ENCODE results near the gene LTB4R2.

Gene LTB4R2

DNA sequence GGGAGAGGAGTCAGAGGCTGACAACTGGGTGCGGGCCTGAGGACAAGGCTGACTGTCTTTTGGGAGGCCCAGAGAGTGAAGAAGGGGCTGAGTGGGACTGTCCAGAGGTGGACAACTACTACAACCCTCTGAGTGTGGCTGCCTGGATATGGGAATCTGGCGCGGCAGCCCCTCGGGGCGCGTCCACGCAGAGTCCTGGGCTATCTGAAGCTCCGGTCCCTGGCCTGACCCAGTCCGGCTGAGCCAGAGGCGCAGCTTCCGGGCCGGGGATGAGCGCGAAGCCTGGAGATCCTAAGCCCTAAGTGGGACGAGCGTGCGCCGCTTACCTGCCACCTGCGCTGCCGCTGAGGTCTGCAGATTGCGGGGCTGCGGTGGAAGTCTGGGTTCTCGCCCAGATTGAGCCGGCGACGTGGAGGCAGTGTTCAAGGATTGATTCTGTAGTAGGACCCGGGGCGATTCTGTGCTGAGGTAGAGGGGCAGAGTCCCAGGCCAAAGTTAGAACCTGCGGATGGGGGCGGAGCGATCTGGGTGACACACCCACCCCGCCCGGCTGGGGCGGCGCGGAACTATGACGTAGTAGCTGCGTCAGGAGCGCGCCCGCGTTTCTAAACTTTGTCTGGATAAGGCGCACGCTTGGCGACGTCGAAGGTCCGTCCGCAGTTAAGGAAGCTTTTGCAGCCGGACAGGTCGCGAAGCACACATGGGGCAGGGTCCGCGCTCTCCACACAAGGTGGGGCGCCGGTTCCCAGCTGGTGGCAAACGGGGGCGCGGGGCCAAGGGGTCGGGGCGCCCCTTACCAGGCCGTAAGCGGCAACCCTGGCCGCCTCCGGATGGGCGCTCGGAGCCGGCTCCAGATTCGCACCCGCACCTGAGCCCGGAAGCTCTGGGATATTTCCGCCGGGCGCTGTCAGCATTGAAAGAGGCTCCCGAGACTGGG lies 10.4 kb upstream of the LTB4R2 start, which contains the start of the genes DHRS1 and NOP9:
TSS of gene DHRS1 (minus strand) at position 526 of the 937 bp plus-strand sequence. CDS start 674 bp downstream, outside the sequence.
TSS of gene NOP9 (plus strand) at position 596 of the 937 bp plus-strand sequence. CDS start at position 701, 105 bp downstream.
- peak; percentile 95 for DNase-seq

DNA sequence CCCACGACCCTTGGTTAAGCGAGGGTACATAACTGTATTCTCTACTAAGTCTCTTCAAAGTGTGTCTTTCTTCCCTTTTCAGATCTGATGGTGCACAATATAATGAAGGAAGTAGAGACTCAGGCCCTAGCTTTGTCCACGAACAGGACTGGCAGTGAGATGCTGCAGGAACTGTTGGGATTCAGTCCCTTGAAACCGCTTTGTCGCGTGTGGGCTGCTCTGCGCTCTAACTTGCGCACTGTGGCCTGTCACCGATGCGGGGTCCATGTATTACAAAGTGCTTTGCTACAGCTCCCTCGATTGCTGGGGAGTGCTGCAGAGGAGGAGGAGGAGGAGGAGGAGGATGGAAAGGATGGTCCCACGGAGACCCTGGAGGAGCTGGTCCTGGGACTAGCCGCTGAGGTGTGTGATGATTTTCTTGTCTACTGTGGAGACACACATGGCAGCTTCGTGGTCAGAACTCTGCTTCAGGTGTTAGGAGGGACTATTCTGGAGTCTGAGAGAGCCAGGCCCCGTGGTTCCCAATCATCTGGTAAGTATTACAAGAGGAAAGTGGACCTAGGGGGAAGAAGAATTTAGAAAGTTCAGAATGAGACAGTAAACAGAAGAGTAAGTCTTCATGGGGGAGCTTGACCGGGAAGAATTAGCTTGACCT lies 9.5 kb upstream of the LTB4R2 start:
- DNase-seq = no peak

DNA sequence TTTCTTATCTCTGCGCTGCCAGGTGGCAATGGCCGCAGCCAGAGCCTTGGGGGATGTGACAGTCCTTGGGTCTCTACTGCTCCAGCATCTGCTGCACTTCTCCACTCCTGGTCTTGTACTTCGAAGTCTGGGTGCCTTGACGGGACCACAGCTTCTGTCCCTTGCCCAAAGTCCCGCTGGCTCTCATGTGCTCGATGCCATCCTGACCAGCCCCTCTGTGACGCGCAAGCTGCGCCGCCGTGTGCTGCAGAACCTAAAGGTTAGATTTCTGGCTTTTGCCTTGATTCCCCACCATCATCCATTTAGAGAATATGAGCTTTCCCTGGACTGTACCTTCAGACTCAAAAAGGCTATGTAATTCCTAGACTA lies 5.9 kb upstream of the LTB4R2 start:
- no peak for DNase-seq

DNA sequence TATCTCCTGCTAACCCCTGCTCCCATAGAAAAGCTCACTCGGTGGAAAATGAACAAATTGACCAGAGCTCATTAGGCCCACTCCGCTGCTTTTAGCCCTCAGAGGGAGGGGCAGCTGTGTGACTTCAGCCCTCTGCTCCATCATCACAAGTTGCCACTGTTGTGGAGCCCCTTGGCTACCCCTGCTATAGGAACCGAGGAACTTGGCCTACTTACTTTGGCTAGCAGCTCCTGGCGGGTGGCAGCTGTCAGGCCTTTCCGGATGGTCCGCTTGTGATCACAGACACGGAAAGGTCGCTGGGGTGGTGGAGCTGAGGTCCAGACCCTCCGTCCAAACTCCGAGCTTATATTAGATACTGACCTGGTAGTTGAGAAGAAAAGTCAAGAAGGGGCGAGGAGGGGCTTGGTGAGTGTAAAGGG lies 2.8 kb upstream of the LTB4R2 start:
- DNase-seq = no peak

DNA sequence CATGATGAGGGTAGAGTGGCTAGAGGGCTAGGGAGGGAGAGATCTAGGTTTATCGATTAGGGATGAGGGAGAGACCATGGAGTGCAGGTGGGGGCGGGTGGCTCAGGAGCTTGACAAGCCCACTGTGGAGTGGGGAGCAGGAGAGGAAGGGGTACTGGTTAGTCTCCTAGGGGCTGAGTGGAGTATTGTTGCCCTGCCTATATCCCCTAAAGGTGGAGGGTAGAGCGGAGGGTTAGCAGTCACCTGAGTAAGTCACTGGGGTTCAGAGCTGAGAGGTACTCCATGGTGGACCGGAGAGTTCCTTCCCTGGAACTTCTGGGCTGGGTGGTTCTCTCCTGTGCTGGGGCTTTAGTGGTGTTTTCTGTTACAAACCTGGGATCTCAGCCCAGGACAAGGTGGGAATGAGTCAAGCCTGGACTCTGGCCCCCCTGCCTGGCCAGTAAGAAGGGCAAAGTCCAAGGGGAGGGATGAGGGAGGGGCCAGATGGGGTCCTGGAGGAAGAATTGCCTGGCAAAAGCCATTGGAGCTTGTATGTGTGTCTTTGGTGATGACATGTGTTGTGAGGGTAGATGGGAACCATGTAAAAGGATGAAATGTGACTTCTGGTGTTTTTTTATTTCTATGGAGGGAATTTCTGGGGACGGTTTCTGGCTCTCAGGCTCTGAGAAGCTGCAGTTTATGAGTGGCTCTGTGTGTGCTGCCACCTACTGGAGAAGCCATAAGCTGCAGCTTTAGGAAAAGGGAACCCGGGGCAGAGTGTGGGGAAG lies 2.2 kb upstream of the LTB4R2 start, which contains the start of gene CIDEB:
TSS of gene CIDEB (minus strand) at position 403 of the 767 bp plus-strand sequence. CDS start at position 284, 119 bp downstream.
- DNase-seq = peak; percentile 54

DNA sequence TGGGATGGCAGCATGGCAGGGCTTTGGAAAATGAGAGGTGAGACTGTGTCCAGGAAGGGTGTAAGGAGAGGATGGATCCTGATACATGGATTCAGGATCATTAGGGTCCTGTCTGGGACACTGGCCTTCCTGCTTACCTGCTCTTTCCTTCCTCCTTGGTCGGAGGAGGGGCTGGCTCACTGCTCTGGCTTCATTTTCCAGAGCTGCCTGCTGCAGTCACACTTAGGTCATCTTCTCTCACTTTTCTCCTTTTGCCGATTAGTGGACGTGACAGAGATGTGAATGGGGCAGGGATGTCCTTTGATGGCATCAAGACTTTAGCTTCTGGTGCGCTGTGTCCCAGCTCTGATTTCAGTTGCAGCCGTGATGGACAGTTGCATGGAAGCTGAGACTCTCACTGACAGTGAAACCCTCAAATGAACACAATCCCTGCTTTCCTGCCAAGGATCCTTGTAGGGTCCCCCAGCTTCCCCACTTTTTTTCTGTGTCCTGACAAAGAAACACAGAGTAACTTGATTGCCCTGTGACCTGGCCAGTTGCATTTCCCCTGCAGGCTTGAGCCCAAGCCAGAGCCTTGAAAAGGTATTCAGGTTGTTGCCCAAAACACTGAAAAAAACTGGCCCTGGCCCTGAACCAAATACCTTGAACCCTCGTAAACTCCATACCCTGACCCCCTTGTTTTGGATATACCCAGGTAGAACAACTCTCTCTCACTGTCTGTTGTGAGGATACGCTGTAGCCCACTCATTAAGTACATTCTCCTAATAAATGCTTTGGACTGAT lies 1.4 kb upstream of the LTB4R2 start:
- no peak for DNase-seq

DNA sequence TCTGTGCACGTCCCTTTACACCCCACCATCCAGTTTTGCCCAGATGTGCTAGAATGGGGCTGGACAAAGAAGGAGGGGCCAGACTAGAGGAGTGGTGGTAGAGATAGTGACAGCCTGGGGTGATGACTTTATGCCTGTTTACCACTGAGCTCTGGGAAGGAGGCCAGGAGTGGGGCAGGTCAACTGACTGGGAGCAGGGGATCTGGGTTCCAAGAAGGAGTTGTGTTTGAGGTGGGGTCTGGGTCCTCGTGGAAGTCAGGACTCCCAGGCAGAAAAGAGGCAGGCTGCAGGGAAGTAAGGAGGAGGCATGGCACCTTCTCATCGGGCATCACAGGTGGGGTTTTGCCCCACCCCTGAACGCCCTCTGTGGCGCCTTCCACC lies 315 bp downstream of the LTB4R2 start:
- DNase-seq = no peak

DNA sequence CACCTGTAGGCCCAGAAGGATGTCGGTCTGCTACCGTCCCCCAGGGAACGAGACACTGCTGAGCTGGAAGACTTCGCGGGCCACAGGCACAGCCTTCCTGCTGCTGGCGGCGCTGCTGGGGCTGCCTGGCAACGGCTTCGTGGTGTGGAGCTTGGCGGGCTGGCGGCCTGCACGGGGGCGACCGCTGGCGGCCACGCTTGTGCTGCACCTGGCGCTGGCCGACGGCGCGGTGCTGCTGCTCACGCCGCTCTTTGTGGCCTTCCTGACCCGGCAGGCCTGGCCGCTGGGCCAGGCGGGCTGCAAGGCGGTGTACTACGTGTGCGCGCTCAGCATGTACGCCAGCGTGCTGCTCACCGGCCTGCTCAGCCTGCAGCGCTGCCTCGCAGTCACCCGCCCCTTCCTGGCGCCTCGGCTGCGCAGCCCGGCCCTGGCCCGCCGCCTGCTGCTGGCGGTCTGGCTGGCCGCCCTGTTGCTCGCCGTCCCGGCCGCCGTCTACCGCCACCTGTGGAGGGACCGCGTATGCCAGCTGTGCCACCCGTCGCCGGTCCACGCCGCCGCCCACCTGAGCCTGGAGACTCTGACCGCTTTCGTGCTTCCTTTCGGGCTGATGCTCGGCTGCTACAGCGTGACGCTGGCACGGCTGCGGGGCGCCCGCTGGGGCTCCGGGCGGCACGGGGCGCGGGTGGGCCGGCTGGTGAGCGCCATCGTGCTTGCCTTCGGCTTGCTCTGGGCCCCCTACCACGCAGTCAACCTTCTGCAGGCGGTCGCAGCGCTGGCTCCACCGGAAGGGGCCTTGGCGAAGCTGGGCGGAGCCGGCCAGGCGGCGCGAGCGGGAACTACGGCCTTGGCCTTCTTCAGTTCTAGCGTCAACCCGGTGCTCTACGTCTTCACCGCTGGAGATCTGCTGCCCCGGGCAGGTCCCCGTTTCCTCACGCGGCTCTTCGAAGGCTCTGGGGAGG lies 985 bp downstream of the LTB4R2 start, which contains the start of gene LTB4R:
TSS of gene LTB4R (plus strand) at position 857 of the 959 bp plus-strand sequence. CDS start 4,150 bp downstream, outside the sequence.
- DNase-seq = peak; percentile 65

DNA sequence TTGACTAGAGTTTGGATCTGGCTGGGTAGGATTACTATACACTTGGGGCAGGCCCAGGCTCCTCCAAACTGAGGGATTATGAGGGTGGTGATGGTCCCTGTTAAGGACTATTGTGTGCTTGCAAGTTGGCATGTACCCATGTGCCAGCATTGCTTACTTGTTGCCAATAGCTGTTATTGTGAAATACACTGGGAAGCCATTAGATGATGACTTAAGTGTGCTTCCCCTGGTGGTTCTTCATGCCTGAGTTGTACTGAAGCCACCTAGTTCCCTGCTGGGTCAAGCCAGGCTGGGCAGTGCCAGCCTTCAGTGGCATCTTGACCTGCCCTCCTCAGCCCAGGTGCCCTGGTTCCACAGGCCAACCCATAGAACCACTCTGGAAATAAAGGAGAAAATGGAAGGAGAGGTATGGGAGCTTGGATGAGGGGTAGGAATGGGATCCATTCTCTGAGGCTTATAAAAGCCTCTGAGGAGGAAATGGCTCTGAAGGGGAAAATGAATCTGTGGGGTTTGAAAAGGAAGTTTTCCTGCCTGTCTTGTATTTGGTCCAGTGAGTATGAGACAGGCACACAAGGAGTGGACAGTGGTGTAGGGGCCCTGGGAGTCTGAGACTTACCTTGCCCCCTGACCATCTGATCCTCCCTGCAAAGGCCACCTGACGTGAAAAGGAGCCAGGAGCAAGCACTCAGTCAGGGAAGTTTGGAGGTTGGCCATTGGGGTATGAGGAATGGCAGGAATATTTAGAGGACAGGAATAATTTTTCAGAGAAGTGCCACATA lies 2.1 kb downstream of the LTB4R2 start:
- DNase-seq = no peak

DNA sequence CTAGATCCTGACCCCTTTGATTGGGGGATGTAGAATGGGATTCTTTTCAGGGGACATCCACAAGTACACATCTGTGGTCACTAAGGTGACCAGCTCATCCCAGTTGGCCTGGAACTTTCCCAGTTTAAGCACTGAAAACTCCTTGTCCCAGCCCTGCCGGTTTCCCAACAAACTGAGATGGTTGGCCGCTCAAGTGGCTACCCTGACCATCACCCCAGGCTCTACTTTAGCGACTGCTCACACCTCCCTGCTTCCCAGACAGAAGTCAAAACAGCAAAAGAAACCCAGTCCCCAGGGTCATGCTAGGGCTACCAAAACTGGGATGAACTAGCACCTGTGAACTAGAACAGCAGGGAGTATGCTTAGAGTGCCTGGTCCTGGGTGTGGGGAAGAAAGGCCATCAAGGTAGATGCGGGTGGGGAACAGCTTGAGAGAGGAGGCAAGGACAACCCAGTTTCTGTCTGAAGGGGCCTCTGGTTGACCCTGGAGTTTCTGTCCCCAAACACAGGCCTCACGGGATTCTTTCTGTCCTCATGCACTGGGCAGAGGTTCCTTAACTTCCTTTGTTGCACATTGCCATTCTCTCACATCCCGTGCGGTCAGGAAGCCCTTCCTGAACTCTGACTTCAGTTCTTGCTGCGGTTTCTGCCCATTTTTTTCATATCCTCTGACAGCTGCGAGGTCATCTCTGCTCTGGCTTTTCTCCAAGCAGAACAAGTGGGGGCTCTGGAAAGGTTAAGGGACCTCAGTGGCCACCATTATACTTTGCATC lies 3.0 kb downstream of the LTB4R2 start:
- DNase-seq = no peak

DNA sequence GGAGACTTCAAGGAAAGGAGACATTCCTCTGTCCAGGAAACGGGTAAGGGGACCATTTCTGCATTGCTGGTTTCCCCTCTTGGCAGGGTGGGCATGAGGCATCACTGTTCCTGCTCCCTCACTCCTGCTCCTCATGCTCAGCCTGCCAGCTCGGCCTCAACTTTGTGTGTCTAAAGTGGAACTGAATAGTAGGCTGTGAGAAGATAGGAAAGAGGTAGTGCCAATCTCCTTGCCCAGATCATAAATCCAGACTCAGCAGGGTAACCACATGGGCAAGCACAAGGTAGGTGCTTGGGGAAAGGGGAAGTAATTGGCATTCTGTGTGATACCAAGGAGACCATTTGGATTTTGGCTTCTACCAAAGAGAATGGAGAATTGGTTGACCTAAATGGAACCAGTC lies 4.0 kb downstream of the LTB4R2 start:
- no peak for DNase-seq

DNA sequence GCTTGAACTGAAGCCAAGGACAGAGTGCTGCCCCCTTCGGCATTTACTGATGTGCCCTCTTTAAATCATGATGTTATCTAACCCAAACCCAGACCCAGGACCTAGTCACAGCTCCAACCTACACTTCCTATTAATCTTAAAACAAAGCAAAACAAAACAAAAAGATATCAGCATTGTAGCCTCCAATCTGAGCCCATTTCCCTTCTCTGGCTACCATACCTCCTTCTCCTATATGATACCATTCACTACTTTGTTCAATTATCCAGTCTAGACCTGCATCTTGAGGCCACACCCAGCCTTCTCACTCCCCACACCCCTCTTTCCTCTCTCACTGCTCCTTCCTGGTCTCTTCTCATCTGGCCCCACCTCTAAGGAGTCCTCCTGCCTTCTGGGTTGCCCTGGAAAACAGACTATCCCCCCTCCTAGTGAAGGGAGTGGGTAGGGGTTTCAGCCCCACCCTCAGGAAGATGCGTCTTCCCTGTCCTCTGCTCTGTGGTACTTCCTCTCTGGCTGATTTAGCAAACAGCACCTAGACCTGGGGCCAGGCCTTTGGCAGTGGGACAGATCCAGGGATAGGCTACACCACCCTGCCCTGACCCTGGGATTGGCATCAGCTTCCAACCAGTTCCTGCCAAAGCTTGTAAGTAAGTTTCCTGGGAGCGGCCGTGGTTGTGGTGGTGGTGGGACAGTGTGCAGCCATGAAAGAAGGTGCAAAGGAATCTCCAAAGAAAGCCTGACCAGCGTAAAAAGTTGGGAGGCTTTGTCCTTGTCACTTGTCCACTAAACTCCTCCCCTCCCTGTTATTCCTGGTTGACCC lies 4.6 kb downstream of the LTB4R2 start:
- no peak for DNase-seq

DNA sequence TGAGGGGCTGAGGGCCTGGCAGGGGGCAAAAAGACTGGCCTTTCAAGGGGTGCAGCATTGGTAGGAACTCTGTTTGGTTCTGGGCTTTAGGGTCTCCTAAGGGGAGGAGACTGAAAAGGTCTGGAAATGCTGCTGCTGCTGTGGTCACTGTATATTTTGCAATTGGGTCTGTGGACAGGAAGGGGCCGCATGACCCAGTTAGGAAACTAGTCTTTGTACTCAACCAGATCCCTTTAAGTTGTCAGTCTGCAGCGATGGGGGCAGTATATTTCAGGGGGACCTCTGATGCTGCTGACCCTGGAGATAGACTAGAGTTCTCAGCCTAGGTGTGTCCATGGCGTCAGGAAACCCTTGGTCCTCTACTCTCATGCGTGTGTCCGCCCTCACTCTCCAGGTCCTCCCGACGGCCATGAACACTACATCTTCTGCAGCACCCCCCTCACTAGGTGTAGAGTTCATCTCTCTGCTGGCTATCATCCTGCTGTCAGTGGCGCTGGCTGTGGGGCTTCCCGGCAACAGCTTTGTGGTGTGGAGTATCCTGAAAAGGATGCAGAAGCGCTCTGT lies 5.4 kb downstream of the LTB4R2 start:
- DNase-seq = no peak

DNA sequence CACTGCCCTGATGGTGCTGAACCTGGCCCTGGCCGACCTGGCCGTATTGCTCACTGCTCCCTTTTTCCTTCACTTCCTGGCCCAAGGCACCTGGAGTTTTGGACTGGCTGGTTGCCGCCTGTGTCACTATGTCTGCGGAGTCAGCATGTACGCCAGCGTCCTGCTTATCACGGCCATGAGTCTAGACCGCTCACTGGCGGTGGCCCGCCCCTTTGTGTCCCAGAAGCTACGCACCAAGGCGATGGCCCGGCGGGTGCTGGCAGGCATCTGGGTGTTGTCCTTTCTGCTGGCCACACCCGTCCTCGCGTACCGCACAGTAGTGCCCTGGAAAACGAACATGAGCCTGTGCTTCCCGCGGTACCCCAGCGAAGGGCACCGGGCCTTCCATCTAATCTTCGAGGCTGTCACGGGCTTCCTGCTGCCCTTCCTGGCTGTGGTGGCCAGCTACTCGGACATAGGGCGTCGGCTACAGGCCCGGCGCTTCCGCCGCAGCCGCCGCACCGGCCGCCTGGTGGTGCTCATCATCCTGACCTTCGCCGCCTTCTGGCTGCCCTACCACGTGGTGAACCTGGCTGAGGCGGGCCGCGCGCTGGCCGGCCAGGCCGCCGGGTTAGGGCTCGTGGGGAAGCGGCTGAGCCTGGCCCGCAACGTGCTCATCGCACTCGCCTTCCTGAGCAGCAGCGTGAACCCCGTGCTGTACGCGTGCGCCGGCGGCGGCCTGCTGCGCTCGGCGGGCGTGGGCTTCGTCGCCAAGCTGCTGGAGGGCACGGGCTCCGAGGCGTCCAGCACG lies 6.1 kb downstream of the LTB4R2 start:
- no peak for DNase-seq

DNA sequence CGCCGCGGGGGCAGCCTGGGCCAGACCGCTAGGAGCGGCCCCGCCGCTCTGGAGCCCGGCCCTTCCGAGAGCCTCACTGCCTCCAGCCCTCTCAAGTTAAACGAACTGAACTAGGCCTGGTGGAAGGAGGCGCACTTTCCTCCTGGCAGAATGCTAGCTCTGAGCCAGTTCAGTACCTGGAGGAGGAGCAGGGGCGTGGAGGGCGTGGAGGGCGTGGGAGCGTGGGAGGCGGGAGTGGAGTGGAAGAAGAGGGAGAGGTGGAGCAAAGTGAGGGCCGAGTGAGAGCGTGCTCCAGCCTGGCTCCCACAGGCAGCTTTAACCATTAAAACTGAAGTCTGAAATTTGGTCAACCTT lies 6.6 kb downstream of the LTB4R2 start:
- no peak for DNase-seq

DNA sequence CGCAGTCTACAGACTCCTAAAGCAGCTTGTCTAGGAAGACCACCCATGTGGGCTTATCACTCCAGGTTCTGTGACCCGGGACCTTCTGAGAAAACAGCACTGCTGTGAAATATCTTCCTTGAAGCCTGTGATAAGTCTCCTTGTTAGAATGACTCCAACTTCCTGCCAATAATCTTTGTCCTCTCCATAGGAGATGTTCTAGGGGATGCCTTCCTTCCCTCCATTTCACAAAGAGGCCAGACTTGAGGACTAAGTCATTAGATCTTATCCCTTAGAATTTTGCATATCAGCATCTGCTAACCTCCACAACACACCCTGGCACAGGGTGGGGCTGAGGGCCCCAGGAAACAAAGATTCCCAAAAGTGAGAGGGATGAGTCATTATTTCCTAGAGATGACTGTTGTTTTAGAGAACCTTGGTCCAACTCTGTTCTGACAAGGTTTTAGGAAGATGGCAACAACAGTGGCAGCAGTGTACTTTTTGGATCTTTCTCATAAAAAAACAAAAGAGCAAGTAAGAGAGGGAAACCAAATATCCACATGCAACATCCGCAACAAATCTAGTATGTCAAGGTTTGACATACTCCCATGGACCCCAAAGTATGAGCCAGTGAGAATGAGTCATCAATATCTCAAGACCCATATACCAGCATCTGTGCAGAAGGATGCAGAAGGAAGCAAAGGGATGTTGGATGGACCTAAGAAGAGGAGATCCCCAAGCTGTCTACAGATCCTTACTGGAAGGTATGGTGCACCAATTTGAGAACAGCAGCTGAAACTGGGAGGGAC lies 7.4 kb downstream of the LTB4R2 start:
- no peak for DNase-seq
